RWPE2 (cell line): ENCODE results near the gene DLK1.
A peak's percentile ranks its signal among the peaks of the same experiment; 100 is the strongest.

ENCODE experiments used
- ATAC-seq: fragments of 200-7000 bp; cut with Tn5 transposase; 3 replicates; pipeline ENCODE4 v1.9.1; 2021; ENCODE audit warnings: low read depth
- DNase-seq: peaks from one replicate; pipeline ENCODE4 v3.0.0-alpha.2; 2020; ENCODE audit warnings: low spot score
- H3K27ac ChIP-seq: fragments of 450-650 bp; 2 replicates; pipeline ENCODE4 v1.5.1; 2017; ENCODE audit warnings: mild to moderate bottlenecking; ENCODE audit not compliant: poor library complexity, severe bottlenecking
- H3K27me3 ChIP-seq: fragments of 250-450 bp; sonication (Bioruptor Pico); 2 replicates; pipeline ENCODE4 v1.5.1; 2021; ENCODE audit warnings: mild to moderate bottlenecking, moderate library complexity; ENCODE audit not compliant: insufficient read depth, poor library complexity, severe bottlenecking
- H3K36me3 ChIP-seq: fragments of 250-450 bp; sonication (Bioruptor Pico); 2 replicates; pipeline ENCODE4 v1.5.1; 2020; ENCODE audit warnings: low read depth, mild to moderate bottlenecking, moderate library complexity
- H3K4me1 ChIP-seq: fragments of 250-450 bp; sonication (Bioruptor Pico); 2 replicates; pipeline ENCODE4 v1.5.1; 2021; ENCODE audit warnings: mild to moderate bottlenecking, moderate library complexity; ENCODE audit not compliant: insufficient read depth, poor library complexity, severe bottlenecking
- H3K4me3 ChIP-seq: fragments of 250-450 bp; sonication (Bioruptor Pico); 2 replicates; pipeline ENCODE4 v1.5.1; 2021; ENCODE audit warnings: mild to moderate bottlenecking, moderate library complexity; ENCODE audit not compliant: severe bottlenecking
- H3K9me3 ChIP-seq: fragments of 250-450 bp; sonication (Bioruptor Pico); 2 replicates; pipeline ENCODE4 v1.5.1; 2021; ENCODE audit warnings: mild to moderate bottlenecking, moderate library complexity; ENCODE audit not compliant: severe bottlenecking
- CTCF ChIP-seq: fragments of 450-650 bp; IDR thresholded peaks from one replicate; pipeline ENCODE4 v1.5.1; 2017; ENCODE audit warnings: mild to moderate bottlenecking, moderate library complexity; ENCODE audit not compliant: poor library complexity, severe bottlenecking

DLK1 gene

GRCh38 chr14:100755649-100756048, 29.0 kb downstream of the DLK1 start:
- H3K36me3 ChIP-seq = peaks cover 6% of the 10 kb centered on the region; the same call in 1 of the 2 replicates
- H3K9me3 ChIP-seq = peaks cover 10% of the 10 kb centered on the region
- ATAC-seq (peak; percentile 92), DNase-seq (no peak)
- H3K4me1 ChIP-seq = peaks cover 15% of the 10 kb centered on the region
- H3K27ac ChIP-seq = peak overlapping the region; percentile 30
- no peak overlapping the region for H3K4me3 ChIP-seq
- no peaks in the 10 kb centered on the region for H3K27me3 ChIP-seq
- TF ChIP-seq CTCF = no peak

DNA sequence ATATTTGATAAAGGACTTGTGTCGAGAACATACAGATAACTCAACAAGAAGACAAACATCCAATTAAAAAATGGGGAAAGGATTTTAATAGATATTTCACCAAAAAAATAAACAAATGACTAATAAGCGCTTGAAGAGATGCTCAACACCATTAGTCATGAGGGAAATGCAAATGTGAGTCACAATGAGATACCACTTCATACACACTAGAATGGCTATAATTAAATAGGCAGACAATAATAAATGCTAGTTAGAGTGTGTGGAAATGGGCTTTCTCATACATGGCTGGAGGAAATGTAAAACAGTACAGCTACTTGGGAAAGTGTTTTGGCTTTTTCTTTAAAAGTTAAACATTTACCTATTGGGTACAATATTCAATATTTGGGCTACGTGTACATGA, 34.8 kb downstream of the DLK1 start:
- DNase-seq = no peak
- peak overlapping the region; percentile 50 for H3K27ac ChIP-seq

GRCh38 chr14:100762089-100762515, 35.4 kb downstream of the DLK1 start:
- TF ChIP-seq CTCF = no peak
- DNase-seq (no peak), ATAC-seq (peak; percentile 53; the same call in 2 of the 3 replicates)
- no peak overlapping the region for H3K4me3 ChIP-seq
- no peaks in the 10 kb centered on the region for H3K9me3 ChIP-seq
- no peaks in the 10 kb centered on the region for H3K27me3 ChIP-seq
- peaks cover 19% of the 10 kb centered on the region for H3K4me1 ChIP-seq
- peak overlapping the region; percentile 50 for H3K27ac ChIP-seq
- H3K36me3 ChIP-seq = no peaks in the 10 kb centered on the region

More for the DNA sequence above, 34.8 kb downstream of the DLK1 start:
- Histone ChIP-seq H3K4me3 (no peak overlapping the region), H3K27me3 (no peaks in the 10 kb centered on the region), H3K9me3 (no peaks in the 10 kb centered on the region), H3K4me1 (peaks cover 19% of the 10 kb centered on the region), H3K36me3 (no peaks in the 10 kb centered on the region)
- ATAC-seq = peak; percentile 99
- TF ChIP-seq CTCF = no peak

- ATAC-seq (no peak), DNase-seq (no peak)
- H3K36me3 ChIP-seq = no peaks in the 10 kb centered on the region
- no peak for TF ChIP-seq CTCF
- no peaks in the 10 kb centered on the region for H3K9me3 ChIP-seq
- no peak overlapping the region for H3K27ac ChIP-seq
- H3K4me3 ChIP-seq = no peak overlapping the region
- H3K27me3 ChIP-seq = no peaks in the 10 kb centered on the region
- H3K4me1 ChIP-seq = peaks cover 19% of the 10 kb centered on the region
These were observed 36.2 kb downstream of the DLK1 start for GRCh38 chr14:100762901-100763300.

- ATAC-seq (no peak), DNase-seq (no peak)
- H3K9me3 ChIP-seq = no peaks in the 10 kb centered on the region
- H3K27me3 ChIP-seq = no peaks in the 10 kb centered on the region
- no peaks in the 10 kb centered on the region for H3K36me3 ChIP-seq
- no peak for TF ChIP-seq CTCF
- no peak overlapping the region for H3K27ac ChIP-seq
- H3K4me1 ChIP-seq = peaks cover 19% of the 10 kb centered on the region
- no peak overlapping the region for H3K4me3 ChIP-seq
These were observed 37.9 kb downstream of the DLK1 start for GRCh38 chr14:100764471-100765115.
